ENCODE results near the gene TMEM123. TPM values are rescaled to one million over a fixed set of nuclear protein-coding genes. Genes with fewer than 3 reads are reported as not detected.

Gene TMEM123
- total and polyA plus RNA-seq, 2 of the 13 experiments (the other 11 are each of a cell fraction or from before 2014, with no cell fraction given), result 365 to 2,761 TPM

DNA sequence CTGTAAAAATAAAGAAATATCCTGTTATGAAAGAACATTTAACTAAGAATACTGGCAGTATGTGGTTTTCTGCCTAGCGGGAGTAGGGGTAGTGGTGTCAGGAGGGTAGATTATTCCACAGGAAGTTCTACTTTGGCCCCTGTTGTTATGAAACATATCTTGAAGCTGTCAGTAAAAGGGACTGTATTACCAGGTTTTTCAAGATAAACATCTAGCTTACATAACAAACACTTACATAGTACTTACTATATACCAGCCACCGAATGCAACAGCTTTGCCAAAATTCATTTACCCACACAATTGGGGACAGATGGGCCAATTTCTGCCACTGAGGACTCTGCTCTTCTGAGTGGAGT is 3.7 kb downstream of the TMEM123 start (continued):
- TF ChIP-seq RFX5 (IDR thresholded peaks at IDR 0.05; ENCODE audit: low read depth, low read length) (no peak), MYC (CRISPR knock-in tag; IDR thresholded peaks at IDR 0.05; ENCODE audit: borderline replicate concordance) (no peak), ZNF569 (CRISPR knock-in tag; IDR thresholded peaks at IDR 0.05; ENCODE audit: borderline replicate concordance) (no peak), TSC22D2 (CRISPR knock-in tag; IDR thresholded peaks at IDR 0.05; ENCODE audit: borderline replicate concordance) (no peak), ZBTB20 (CRISPR knock-in tag; IDR thresholded peaks at IDR 0.05; ENCODE audit: borderline replicate concordance, low read depth) (0 out of 2 replicates have a peak, but pooled peaks have one; percentile 35), NFIC (IDR thresholded peaks at IDR 0.05; ENCODE audit: low read length) (no peak), ZNF354B (CRISPR knock-in tag; IDR thresholded peaks at IDR 0.05) (no peak), RXRB (CRISPR knock-in tag; IDR thresholded peaks at IDR 0.05; ENCODE audit: borderline replicate concordance) (peak; percentile 64), ZSCAN21 (CRISPR knock-in tag; IDR thresholded peaks at IDR 0.05; ENCODE audit: borderline replicate concordance) (no peak), ZNF326 (CRISPR knock-in tag; IDR thresholded peaks at IDR 0.05; ENCODE audit: borderline replicate concordance) (no peak), ZNF782 (CRISPR knock-in tag; IDR thresholded peaks at IDR 0.05; ENCODE audit: borderline replicate concordance) (no peak), NCOA2 (CRISPR knock-in tag; IDR thresholded peaks at IDR 0.05) (peak; percentile 28; the same call in 1 of the 2 replicates), MED13 (CRISPR knock-in tag; IDR thresholded peaks at IDR 0.05) (no peak), ZNF251 (CRISPR knock-in tag; IDR thresholded peaks at IDR 0.05) (no peak), ZNF331 (CRISPR knock-in tag; IDR thresholded peaks at IDR 0.05) (0 out of 2 replicates have a peak, but pooled peaks have one; percentile 33), SOX13 (IDR thresholded peaks at IDR 0.05) (no peak), SOX13 (CRISPR knock-in tag; conservative IDR thresholded peaks at IDR 0.05 in 1 of 2, IDR thresholded peaks at IDR 0.05 in 1 of 2) (peak in 1 of 2 experiments; percentile 41; a peak in 1 of 4 replicates), HNRNPUL1 (IDR thresholded peaks at IDR 0.05; ENCODE audit: low read depth, low read length) (no peak)
- TF ChIP-seq, protein P1, sequence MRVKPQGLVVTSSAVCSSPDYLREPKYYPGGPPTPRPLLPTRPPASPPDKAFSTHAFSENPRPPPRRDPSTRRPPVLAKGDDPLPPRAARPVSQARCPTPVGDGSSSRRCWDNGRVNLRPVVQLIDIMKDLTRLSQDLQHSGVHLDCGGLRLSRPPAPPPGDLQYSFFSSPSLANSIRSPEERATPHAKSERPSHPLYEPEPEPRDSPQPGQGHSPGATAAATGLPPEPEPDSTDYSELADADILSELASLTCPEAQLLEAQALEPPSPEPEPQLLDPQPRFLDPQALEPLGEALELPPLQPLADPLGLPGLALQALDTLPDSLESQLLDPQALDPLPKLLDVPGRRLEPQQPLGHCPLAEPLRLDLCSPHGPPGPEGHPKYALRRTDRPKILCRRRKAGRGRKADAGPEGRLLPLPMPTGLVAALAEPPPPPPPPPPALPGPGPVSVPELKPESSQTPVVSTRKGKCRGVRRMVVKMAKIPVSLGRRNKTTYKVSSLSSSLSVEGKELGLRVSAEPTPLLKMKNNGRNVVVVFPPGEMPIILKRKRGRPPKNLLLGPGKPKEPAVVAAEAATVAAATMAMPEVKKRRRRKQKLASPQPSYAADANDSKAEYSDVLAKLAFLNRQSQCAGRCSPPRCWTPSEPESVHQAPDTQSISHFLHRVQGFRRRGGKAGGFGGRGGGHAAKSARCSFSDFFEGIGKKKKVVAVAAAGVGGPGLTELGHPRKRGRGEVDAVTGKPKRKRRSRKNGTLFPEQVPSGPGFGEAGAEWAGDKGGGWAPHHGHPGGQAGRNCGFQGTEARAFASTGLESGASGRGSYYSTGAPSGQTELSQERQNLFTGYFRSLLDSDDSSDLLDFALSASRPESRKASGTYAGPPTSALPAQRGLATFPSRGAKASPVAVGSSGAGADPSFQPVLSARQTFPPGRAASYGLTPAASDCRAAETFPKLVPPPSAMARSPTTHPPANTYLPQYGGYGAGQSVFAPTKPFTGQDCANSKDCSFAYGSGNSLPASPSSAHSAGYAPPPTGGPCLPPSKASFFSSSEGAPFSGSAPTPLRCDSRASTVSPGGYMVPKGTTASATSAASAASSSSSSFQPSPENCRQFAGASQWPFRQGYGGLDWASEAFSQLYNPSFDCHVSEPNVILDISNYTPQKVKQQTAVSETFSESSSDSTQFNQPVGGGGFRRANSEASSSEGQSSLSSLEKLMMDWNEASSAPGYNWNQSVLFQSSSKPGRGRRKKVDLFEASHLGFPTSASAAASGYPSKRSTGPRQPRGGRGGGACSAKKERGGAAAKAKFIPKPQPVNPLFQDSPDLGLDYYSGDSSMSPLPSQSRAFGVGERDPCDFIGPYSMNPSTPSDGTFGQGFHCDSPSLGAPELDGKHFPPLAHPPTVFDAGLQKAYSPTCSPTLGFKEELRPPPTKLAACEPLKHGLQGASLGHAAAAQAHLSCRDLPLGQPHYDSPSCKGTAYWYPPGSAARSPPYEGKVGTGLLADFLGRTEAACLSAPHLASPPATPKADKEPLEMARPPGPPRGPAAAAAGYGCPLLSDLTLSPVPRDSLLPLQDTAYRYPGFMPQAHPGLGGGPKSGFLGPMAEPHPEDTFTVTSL (CRISPR knock-in tag; IDR thresholded peaks at IDR 0.05; ENCODE audit: borderline replicate concordance), result no peak
- TF ChIP-seq, protein P2, sequence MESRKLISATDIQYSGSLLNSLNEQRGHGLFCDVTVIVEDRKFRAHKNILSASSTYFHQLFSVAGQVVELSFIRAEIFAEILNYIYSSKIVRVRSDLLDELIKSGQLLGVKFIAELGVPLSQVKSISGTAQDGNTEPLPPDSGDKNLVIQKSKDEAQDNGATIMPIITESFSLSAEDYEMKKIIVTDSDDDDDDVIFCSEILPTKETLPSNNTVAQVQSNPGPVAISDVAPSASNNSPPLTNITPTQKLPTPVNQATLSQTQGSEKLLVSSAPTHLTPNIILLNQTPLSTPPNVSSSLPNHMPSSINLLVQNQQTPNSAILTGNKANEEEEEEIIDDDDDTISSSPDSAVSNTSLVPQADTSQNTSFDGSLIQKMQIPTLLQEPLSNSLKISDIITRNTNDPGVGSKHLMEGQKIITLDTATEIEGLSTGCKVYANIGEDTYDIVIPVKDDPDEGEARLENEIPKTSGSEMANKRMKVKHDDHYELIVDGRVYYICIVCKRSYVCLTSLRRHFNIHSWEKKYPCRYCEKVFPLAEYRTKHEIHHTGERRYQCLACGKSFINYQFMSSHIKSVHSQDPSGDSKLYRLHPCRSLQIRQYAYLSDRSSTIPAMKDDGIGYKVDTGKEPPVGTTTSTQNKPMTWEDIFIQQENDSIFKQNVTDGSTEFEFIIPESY (CRISPR knock-in tag; IDR thresholded peaks at IDR 0.05), result peak; percentile 81
- TF ChIP-seq, protein P3, sequence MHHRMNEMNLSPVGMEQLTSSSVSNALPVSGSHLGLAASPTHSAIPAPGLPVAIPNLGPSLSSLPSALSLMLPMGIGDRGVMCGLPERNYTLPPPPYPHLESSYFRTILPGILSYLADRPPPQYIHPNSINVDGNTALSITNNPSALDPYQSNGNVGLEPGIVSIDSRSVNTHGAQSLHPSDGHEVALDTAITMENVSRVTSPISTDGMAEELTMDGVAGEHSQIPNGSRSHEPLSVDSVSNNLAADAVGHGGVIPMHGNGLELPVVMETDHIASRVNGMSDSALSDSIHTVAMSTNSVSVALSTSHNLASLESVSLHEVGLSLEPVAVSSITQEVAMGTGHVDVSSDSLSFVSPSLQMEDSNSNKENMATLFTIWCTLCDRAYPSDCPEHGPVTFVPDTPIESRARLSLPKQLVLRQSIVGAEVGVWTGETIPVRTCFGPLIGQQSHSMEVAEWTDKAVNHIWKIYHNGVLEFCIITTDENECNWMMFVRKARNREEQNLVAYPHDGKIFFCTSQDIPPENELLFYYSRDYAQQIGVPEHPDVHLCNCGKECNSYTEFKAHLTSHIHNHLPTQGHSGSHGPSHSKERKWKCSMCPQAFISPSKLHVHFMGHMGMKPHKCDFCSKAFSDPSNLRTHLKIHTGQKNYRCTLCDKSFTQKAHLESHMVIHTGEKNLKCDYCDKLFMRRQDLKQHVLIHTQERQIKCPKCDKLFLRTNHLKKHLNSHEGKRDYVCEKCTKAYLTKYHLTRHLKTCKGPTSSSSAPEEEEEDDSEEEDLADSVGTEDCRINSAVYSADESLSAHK (CRISPR knock-in tag; IDR thresholded peaks at IDR 0.05; ENCODE audit: borderline replicate concordance), result no peak

Measured in HepG2 (cell line).